ENCODE data around the gene TAF1.

- TF ChIP-seq, protein P1, sequence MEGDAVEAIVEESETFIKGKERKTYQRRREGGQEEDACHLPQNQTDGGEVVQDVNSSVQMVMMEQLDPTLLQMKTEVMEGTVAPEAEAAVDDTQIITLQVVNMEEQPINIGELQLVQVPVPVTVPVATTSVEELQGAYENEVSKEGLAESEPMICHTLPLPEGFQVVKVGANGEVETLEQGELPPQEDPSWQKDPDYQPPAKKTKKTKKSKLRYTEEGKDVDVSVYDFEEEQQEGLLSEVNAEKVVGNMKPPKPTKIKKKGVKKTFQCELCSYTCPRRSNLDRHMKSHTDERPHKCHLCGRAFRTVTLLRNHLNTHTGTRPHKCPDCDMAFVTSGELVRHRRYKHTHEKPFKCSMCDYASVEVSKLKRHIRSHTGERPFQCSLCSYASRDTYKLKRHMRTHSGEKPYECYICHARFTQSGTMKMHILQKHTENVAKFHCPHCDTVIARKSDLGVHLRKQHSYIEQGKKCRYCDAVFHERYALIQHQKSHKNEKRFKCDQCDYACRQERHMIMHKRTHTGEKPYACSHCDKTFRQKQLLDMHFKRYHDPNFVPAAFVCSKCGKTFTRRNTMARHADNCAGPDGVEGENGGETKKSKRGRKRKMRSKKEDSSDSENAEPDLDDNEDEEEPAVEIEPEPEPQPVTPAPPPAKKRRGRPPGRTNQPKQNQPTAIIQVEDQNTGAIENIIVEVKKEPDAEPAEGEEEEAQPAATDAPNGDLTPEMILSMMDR (IDR thresholded peaks at IDR 0.05) = no peak
- TF ChIP-seq POLR2AphosphoS5 (IDR thresholded peaks at IDR 0.05; ENCODE audit: low read depth, low read length) = no peak
- TF ChIP-seq REST (IDR thresholded peaks at IDR 0.05; ENCODE audit: insufficient read depth in 1 of 2, low read depth in 2 of 2, low read length in 1 of 2) = no peak
- TF ChIP-seq TCF7L2 (IDR thresholded peaks at IDR 0.05; ENCODE audit: low read depth, low read length) = no peak
Observed at GRCh38 chrX:71439896-71440295, 73.7 kb downstream of the TAF1 start.
